HuH-7 (cell line): ENCODE data around the gene SAPCD2.

ENCODE experiments used
- DNase-seq: peaks from one replicate; pipeline ENCODE4 v3.0.0; 2011; ENCODE audit warnings: low spot score

SAPCD2 gene

DNA sequence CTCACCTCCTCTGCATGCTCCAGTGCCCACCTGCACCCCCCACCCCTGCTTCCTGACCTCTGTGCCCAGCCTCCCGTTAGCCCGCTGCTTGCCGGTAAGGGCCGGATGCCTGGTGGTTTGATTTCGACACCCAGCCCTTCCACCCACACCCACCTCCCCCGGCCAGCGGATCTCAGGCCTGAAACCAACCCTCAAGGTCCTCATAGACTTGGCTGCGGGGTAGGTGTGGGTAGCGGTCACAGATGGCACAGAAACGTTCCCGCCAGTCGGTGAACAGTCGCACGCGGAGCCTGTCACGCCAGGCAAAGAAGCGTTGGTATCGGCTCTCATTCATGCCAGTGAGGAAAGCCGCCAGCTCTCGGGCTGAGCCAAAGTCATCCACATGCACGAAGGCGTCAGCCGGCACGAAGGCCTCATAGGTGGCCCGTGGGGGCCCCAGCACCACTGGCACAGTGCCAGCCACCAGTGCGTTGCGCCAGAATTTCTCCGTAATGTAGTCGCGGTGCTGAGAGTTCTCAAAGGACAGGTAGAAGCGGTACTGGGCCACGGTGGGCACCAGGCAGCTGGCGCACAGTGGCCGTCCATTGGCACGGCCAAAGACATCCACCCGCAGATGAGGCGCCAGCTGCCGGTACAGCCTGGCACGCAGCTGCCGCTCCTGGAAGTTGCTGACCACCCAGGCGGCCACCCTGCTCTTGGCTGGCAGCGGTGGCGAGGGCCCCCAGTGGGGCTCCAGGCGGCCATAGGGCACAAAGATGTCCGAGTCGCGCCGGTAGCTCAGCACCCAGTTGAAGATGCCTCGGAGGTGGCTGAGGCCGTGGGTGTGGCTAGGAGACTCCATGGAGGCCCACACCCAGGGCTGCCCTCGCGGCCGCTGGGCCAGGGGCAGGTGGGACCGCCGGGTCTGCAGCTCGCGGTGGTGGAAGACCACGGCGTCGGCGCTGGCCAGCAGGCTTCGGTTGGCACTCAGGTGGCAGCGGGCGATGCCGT lies 39.5 kb downstream of the SAPCD2 start:
- no peak for DNase-seq

DNA sequence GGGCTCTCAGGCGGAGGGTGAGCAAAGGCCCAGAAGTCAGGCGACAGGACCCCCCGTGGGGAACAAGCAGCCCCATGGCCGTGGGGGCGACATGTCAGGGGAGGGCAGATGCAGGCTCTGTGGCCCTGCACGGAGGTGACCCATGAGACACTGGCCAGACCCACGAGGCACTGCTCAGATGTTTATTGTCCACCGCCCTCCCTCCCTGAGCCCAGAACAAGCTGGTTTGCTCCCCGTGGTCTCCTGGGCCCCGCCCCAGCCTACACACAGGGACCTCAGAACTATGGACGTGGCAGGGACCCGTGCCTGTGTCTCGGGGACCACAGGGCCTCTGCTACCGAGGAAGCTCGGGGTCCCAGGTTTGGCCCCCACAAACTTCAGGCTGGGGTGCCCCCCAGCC lies 40.4 kb downstream of the SAPCD2 start:
- DNase-seq: no peak

DNA sequence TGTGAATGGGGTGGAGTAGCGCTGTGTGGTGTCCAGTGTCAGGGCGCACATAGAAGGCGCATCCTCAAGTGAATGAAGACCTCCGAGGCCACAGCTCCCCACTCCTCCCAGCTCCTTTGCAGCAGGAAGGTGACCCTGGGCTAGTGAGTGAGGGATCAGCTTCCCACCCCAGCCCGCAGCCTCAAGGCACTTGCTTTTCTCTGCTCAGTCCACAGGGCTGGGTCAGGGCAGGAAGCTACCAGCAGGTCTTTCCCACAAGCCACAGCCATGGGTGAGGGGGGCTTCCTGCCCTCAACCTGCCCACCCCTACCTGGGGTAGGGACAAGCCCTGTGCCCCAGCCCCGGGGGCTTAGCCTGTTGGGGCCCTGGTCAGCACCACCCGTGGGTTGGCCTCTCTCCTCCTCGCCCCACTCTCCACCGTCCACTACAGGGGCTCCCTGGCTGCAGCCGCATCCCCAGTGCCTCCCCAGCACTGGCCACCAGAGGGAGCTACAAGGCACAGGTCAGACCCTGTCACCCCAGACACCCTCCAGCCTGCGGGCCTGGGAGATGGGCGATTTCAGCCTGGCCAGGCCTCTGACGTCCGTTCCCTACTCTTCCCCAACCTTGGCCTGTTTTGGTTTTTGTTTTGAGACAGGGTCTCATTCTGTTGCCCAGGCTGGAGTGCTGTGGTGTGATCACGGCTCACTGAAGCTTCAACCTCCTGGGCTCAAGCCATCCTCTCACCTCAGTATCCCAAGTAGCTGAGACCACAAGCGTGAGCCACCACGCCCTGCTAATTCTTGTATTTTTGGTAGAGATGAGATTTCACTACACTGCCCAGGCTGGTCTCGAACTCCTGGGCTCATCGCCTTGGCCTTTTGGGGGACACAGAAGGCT lies 41.1 kb downstream of the SAPCD2 start:
- peak; percentile 95 for DNase-seq

DNA sequence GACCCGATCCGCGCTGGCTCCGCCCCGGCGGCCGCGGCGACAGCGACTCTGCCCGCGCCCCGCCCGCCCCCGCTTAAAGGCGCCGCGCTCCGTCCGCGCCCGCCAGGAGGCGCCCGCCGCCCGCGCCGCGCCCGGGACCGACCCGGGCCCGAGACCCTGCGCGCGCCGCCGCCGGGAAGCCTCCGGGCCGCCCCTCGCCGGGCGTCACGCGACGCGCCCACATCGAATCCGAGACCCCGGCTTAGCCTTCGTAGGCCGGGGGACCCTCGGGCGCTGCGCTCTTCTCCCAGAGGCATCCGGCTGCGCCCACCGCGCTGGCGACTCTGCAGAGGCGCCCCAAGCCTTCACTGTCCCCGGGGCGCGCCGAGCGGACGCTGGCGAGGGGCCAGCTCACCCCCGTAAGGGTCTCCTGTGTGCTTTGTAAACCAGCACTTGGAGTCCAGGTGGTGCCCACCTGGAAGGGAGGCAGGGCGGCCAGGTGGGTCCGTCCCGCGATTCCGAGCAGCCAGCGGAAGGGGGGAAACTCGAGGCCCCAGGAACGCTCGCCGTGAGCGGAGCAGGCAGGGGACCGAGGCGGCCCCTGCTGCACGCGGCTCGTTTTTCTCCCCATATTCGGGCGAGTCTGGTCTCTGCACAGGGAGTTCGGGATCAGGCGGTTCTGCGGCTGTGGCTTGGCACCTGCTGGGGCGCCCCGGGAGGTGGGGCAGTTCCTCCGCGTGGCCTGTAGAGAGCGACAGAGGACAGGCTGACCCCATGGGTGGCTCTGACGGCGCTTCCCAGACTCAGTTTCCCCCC lies 41.9 kb downstream of the SAPCD2 start:
- DNase-seq: peak; percentile 79

DNA sequence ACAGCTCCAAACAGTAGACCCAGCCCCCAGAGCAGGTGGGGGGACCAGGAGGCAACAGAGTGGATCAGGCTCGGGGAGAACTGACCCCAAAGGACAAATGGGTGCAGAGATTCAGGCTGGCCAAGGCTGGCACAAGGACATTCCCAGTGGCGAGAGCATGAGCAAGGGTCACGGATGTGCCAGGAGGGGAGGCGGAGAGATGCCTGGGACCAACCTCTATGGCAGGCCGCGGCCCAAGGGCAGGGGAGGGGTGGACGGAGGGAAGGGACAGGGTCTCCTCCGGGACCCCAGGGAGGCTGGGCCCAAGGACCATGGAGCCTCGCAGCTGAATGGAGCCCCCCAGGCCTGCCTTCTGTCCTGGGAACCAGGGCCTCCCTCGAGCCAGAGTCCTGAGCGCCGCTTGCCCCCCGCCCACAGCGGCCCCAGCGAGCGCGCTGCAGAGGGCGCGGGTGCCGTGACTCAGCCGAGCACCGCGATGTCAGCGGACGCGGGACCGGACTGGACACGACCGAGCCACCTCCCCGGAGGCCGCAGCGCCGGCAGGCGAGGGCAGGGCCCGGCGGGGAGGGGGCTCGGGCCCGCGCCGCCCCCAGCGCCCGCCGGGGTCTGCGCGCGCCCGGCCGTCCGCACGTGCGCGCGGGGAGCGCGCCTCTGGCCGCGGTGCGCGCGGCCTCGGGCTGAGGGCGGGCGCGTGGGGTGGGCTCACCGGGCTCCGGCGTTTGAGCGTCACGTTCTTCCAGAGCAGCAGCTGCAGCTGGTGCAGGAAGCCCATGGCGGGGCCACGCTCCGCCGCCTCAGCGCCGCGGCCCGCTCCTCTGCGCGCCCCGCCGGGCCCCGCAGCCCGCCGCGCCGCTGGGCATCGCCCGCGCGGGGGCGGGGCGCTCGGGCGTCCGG lies 42.7 kb downstream of the SAPCD2 start, which contains the start of gene ABCA2:
ABCA2 (minus strand) TSS at position 869 of the 894 bp plus-strand sequence; CDS start at position 772, 97 bp downstream.
- DNase-seq: no peak

DNA sequence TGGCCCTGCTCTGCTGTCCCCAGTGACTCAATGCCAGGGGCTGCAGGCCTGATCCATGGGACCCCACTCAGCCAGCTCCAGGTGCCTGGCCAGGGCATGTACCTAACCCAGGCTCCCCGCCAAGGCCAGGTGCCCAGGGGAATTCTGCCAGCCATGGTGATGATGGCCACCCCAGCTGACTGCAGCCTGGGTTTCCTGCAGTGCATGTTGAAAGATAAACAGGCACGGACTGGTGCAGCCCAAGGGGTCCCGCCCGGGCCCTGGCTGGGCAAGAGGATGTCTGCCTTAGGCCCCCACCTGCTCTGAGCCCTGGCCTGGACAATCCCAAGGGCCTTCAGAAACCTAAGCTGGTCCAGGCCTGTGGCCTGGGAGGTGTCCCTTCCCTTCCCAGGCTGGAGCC lies 43.5 kb downstream of the SAPCD2 start:
- DNase-seq: no peak

DNA sequence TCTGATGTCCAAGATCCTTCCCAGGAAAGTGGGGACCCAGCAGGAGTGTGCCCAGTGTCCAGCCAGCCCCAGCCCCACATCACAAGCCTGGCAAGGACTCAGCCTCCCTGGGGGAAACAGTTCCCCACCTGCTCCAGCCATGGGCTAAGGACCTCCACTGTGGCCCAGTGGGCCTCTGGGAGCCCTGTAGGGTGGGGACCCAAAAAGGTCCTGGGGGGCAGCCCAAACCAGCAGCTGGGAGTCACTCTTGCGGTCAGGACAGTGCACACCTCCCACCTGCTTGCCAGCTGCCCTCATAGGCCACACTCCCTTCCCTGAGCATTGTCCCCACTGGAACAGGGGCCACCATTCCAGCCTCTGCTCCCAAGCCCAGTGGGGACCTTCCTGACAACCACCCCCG lies 44.0 kb downstream of the SAPCD2 start:
- DNase-seq: no peak

DNA sequence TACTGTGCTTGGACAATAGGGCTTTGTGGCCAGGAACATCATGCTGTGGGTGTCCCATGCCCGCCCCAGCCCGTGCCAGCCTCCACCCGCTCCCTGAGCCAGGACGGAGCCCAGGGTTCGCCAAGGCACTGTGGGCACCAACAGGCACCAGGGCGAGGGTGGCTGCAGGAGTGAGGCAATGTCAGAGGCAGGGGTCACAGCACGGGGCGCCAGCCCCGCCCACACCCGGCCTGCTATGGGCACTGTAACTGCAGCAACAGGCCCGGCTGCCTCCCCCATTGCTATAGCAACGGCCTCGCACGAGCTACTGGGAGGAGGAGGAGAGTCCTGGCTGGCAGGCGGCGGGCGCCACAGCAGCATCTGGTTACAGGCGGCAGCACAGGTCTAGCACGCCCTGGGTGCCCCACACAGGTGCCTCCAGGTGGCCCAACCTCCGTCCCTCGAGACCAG lies 44.8 kb downstream of the SAPCD2 start:
- DNase-seq: no peak

DNA sequence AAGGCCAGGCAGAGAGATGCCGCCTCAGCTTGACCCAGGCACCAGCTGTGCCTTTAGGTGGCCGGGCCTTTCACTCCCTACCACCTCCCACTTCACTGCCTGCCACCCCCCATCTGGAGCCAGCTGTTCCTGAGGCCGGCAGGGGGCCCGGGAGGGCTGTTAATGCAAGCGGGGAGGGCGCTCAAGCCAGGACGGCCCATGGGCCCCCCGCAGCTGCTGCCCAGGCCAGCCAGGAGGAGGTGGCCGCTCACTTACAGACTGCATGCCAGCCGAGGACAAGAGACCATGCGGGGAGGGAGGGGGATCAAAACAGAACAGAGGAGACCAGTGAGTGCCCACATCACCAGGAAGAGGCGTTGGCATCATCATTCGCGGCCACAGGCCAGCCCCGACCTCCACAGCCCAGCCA lies 46.8 kb downstream of the SAPCD2 start:
- DNase-seq: no peak

DNA sequence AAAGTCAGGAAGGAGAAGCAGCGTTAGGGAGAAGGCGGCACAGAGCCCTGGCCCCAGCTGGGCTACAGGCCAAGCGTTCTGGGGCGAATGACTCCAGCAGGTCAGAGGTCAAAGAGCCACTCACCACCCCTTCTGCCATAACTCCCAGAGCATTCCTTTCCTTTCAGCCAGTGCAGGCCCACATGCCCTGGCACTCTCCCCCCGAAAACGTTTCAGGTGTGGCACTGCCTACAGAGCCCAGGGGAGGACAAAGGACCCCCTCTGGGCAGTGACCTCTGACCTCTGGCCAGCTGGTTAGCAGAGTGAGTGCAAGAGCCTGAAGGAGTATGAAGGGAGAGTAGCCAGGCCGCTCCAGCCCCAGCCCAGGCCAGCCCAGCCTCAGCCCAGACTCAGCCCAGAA lies 47.2 kb downstream of the SAPCD2 start:
- DNase-seq: no peak

DNA sequence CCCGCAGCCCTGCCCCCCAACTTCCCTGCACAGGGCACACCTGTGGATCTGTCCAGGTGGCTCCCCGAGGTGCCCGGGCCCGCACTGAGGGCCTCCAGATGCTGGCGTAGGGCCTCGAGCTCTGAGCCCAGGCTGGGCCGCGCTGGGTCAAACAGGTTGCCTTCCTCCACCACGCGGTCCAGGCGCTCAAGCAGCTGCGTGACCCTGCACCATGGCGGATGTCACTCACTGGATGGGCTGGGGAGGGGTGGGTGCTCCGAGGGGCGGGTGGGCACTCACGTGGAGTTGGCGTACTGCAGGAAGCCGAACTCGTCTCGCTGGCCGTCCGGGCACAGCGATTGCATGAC lies 47.7 kb downstream of the SAPCD2 start:
- no peak for DNase-seq

DNA sequence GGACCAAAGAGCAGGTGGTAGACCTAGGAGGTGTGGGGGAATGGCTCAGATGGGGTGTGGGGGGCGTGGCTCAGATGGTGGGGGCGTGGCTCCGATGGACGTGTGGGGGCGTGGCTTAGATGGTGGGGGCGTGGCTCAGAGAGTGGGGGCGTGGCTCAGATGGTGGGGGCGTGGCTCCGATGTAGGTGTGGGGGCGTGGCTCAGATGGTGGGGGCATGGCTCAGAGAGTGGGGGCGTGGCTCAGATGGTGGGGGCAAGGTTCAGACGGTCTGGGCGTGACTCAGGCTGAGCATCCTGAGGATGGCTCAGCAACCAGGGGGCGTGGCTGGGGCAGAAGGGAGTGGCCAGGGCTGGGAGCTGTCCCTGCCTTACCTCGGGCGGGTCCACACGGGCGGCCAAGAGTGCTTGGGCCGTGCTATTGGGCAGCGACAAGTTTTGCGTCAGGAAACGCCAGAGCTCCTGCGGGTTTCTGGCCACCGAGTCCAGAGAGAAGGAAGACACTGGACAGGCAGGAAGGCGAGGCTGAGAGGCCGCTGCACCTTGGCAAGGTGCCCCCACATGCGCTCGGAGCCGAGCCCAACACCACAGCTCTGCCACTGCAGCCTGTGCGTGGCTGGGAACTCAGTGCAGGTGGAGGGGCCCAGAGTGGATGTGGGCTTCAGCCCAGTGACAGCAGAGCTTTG lies 48.2 kb downstream of the SAPCD2 start:
- DNase-seq: peak; percentile 90

DNA sequence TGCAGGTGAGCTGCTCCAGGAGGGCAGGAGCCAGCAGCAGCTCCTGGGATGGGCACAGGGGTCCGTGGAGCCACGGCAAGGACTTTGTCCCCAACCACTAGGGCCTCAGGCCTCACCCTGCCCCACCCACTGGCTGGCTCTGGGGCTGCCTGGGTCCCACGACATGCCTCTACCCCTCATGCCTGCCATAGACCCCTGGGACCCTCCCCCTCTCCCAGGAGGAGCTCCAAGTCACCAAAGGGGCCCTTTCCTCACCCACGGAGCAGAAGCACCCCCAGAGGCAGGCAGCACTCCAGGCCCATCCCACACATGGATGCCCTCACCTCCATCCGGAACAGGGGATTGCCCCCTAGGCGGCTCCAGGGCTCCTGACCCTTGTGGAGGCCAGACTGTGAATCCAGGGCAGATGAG lies 48.8 kb downstream of the SAPCD2 start:
- no peak for DNase-seq

DNA sequence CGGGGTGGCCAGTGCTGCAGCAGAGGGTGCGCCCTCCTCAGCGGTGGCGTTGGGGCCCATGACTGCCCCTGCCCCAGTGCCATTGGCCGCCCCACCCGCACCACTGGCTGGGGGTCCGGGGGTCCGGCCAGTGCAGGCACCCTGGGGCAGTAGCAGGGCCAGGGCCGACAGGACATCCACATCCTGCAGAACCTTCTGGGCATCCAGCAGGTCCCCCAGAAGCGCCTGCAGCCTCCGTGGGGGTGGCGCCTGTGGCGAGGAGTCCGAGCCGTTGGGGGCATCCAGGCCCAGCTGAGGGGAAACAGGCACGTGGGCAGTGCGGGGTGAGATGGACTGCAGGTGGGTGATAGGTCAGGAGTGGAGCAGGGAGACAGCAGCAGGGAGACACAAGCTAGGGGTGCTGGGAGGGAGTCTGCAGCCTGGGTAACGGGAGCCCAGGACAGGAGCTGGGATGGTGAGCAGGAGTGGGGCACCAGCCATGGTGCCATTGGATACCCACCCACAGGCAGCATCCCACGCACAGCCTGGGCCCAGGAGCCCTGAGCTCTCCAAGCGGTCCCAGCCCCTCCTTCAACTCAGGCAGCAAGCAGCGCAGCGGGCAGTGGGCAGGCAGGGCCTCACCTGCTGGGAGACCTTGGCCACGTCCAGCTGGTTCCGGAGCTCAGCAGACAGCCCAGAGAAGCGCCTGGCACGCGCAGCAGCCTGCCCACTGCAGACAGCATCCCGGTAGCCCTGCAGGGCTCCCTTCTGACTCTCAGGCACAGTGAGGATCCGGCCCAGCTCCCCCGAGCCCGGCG lies 49.4 kb downstream of the SAPCD2 start:
- no peak for DNase-seq

DNA sequence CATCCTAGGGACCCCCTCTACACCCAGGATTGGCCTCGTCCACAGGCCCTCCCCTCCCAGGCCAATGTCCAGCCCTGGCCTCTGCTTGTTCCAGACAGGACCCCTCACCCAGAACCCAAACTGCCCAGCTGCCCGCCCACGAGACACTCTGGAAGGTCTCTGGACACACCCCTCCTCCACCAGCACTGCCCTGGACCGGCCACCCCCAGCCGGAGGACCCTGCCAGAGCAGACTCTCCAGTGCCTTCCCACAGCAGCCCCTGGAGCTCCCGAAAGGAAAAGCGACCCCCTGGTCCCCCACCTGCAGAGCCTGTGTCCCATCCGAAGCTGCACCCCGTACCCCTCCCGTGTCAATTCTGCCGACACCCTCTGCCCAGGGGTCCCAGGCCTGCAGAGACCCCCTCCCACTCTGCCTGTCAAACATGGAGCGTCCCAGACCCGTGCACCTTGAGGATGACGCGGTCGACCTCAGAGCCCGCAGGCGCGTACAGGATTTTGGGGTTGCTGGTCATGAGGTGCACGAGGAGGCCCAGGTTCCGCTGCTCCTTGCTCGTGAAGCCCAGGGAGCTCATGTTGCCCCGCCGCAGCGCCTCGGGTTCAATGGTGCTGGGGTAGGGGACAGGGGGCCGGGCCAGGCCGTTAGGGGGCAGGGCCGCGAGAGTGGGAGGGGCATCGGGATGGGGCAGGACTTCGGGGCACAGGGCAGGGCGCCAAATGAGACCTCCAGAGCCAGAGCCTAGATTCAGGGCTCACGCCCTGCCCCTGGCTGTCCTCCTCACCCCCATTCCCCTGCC lies 50.3 kb downstream of the SAPCD2 start:
- no peak for DNase-seq

DNA sequence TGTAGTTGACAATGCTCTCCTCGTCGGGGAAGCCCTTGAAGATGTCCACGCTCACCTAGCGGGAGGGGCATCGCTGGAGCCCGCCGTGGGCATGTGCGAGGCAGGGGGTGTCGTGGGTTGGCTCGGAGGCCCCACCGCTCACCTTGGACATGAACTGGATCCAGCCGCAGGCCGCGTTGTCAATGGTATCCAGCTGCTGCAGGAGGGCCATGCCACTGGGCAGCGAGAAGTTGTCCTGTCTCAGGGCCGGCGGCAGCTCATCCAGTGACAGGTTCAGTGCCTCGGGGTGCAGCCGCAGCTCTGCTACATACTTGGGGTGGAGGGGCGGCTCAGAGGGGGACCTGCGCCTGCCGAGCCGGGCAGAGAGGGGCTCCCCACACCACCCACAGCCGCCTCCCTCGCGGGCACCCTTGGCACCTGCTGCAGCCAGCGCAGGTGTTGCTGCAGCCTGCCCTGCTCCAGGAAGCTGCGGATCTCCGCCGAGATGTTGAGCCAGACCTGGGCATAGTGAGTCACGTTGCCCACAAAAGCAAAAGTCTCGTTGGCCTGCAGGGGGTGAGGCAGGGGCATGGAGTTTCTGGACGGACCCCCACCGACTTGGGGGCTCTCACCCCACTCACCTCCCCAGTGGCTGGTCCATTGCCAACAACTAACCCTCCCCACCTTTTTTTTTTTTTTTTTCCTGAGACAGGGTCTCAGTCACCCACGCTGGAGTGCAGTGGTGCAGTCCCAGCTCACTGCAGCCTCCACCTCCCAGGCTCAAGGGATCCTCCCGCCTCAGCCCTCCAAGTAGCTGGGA lies 51.4 kb downstream of the SAPCD2 start:
- no peak for DNase-seq

DNA sequence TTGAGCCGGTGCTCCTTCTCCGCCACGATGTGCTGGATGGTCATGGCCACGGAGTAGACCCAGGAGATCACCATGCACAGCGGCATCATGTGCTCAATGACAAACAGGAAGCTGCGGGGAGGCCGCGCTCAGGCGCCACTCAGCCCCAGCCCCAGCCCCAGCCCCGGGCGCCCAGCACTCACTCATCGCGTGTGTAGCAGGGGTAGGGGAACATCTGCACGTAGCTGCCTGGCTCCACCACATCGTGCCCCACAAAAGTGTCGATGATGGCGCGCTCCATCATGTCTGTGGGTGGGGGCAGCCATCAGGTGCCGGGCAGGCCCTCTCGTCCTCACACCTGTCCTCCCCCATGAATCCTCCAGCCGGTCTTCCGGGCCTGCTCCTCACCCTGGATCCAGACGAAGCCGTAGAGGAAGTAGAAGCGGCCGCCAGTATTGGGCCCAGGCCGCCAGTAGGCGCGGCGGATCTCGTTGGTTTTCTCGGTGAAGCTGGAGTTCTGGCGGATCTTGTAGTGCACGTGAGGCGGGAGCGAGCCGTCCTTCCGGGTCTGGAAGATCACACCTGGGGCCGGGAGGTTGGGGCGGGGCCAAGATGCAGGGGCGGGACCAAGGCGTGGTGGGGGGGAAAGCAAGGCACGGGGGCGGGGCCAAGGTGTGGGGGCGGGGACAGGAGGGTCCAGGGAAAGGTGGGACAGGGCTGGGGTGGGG lies 52.4 kb downstream of the SAPCD2 start:
- DNase-seq: no peak
